HEK293 (cell line): ENCODE measurements around the gene PARD3B.

Experiments used
- CTCF ChIA-PET: fragments of 350-600 bp; formaldehyde crosslinking; extraction: SDS; loops from one replicate; lab custom pipeline; 2021; ENCODE audit warnings: antibody characterized with exemption; lab: Yijun Ruan, JAX
- POLR2A ChIA-PET: fragments of 300-600 bp; formaldehyde crosslinking; extraction: SDS; loops from one replicate; lab custom pipeline; 2020; ENCODE audit warnings: antibody characterized with exemption, inconsistent platforms; lab: Yijun Ruan, JAX
- H3K27ac ChIP-seq: fragments of 200-500 bp; sonication (Bioruptor generic); 2 replicates; pipeline ENCODE4 v1.5.1; 2014; ENCODE audit warnings: low read depth, low read length, control low read depth, inconsistent platforms; ENCODE audit errors: extremely low read depth
- H3K36me3 ChIP-seq, 2 experiments: fragments of 200-500 bp in 1 of 2; sonication (Bioruptor generic) in 1 of 2; 1 replicate in 1 of 2; 2 replicates in 1 of 2; pipeline ENCODE4 v1.5.1; 2014 to 2017; ENCODE audit warnings: inconsistent platforms in 2 of 2, low read length in 2 of 2; ENCODE audit not compliant: control insufficient read depth in 2 of 2, insufficient read depth in 1 of 2
- H3K4me1 ChIP-seq: fragments of 200-500 bp; sonication (Bioruptor generic); 2 replicates; pipeline ENCODE4 v1.5.1; 2014; ENCODE audit warnings: mild to moderate bottlenecking, low read length, inconsistent platforms; ENCODE audit not compliant: control insufficient read depth, insufficient read depth
- H3K4me3 ChIP-seq: 2 replicates; pipeline ENCODE4 v1.5.1; 2011; ENCODE audit warnings: low read depth, mild to moderate bottlenecking, control low read depth, low read length, moderate library complexity
- H3K9me3 ChIP-seq: fragments of 200-500 bp; sonication (Bioruptor generic); 2 replicates; pipeline ENCODE4 v1.5.1; 2014; ENCODE audit warnings: low read depth, low read length, inconsistent platforms; ENCODE audit not compliant: control insufficient read depth, insufficient read depth
- GLI2 ChIP-seq: fragments of 450-650 bp; formaldehyde crosslinking; IDR thresholded peaks from 2 replicates; pipeline ENCODE4; 2017; ENCODE audit warnings: missing biosample characterization, missing genetic modification characterization, low read depth, borderline replicate concordance
- GLI4 ChIP-seq: fragments of 450-650 bp; formaldehyde crosslinking; IDR thresholded peaks from 2 replicates; pipeline ENCODE4 v1.5.1; 2016; ENCODE audit warnings: missing biosample characterization, missing genetic modification characterization
- RBAK ChIP-seq: fragments of 450-650 bp; formaldehyde crosslinking; IDR thresholded peaks from 2 replicates; pipeline ENCODE4 v1.5.1; 2016; ENCODE audit warnings: missing biosample characterization, missing genetic modification characterization
- SCRT1 ChIP-seq: fragments of 450-650 bp; formaldehyde crosslinking; IDR thresholded peaks from 2 replicates; pipeline ENCODE4 v1.5.1; 2016; ENCODE audit warnings: missing biosample characterization, missing genetic modification characterization, borderline replicate concordance
- SP3 ChIP-seq: fragments of 450-650 bp; formaldehyde crosslinking; IDR thresholded peaks from 2 replicates; pipeline ENCODE4 v1.5.1; 2016; ENCODE audit warnings: missing biosample characterization, missing genetic modification characterization
- TRIM28 ChIP-seq: IDR thresholded peaks from 2 replicates; pipeline ENCODE4 v1.6.1; 2011; ENCODE audit warnings: low read length, control low read depth, borderline replicate concordance
- WT1 ChIP-seq: fragments of 450-650 bp; formaldehyde crosslinking; IDR thresholded peaks from 2 replicates; pipeline ENCODE4 v1.5.1; 2016; ENCODE audit warnings: missing biosample characterization, missing genetic modification characterization
- ZBTB48 ChIP-seq: fragments of 450-650 bp; formaldehyde crosslinking; IDR thresholded peaks from 2 replicates; pipeline ENCODE4 v1.5.1; 2016; ENCODE audit warnings: missing biosample characterization, missing genetic modification characterization
- ZIC2 ChIP-seq: fragments of 450-650 bp; formaldehyde crosslinking; IDR thresholded peaks from 2 replicates; pipeline ENCODE4 v1.5.1; 2016; ENCODE audit warnings: missing biosample characterization, missing genetic modification characterization
- ZNF211 ChIP-seq: fragments of 450-650 bp; formaldehyde crosslinking; IDR thresholded peaks from 2 replicates; pipeline ENCODE4 v1.5.1; 2016; ENCODE audit warnings: low read depth, missing biosample characterization, missing genetic modification characterization
- ZNF302 ChIP-seq: fragments of 450-650 bp; formaldehyde crosslinking; IDR thresholded peaks from 2 replicates; pipeline ENCODE4 v1.5.1; 2016; ENCODE audit warnings: missing biosample characterization, missing genetic modification characterization, low read depth
- ZNF311 ChIP-seq: fragments of 450-650 bp; formaldehyde crosslinking; IDR thresholded peaks from 2 replicates; pipeline ENCODE4 v1.5.1; 2017; ENCODE audit warnings: missing biosample characterization, missing genetic modification characterization, borderline replicate concordance
- ZNF324 ChIP-seq: fragments of 450-650 bp; formaldehyde crosslinking; IDR thresholded peaks from 2 replicates; pipeline ENCODE4 v1.5.1; 2016; ENCODE audit warnings: missing biosample characterization, missing genetic modification characterization
- ZNF37A ChIP-seq: fragments of 450-650 bp; IDR thresholded peaks from 2 replicates; pipeline ENCODE4 v1.5.1; 2018; ENCODE audit warnings: missing biosample characterization, missing genetic modification characterization
- ZNF391 ChIP-seq: fragments of 450-650 bp; formaldehyde crosslinking; IDR thresholded peaks from 2 replicates; pipeline ENCODE4 v1.5.1; 2016; ENCODE audit warnings: low read depth, missing biosample characterization, missing genetic modification characterization, borderline replicate concordance
- ZNF404 ChIP-seq: fragments of 450-650 bp; formaldehyde crosslinking; IDR thresholded peaks from 2 replicates; pipeline ENCODE4 v1.5.1; 2017; ENCODE audit warnings: missing biosample characterization, missing genetic modification characterization
- ZNF48 ChIP-seq: fragments of 450-650 bp; formaldehyde crosslinking; IDR thresholded peaks from 2 replicates; pipeline ENCODE4 v1.5.1; 2016; ENCODE audit warnings: missing biosample characterization, missing genetic modification characterization
- ZNF585B ChIP-seq: fragments of 450-650 bp; formaldehyde crosslinking; IDR thresholded peaks from 2 replicates; pipeline ENCODE4 v1.5.1; 2016; ENCODE audit warnings: missing biosample characterization, missing genetic modification characterization
- ZNF677 ChIP-seq: fragments of 450-650 bp; IDR thresholded peaks from 2 replicates; pipeline ENCODE4 v1.5.0; 2018; ENCODE audit warnings: missing biosample characterization, mild to moderate bottlenecking, missing genetic modification characterization, moderate library complexity
- ZNF791 ChIP-seq: fragments of 450-650 bp; formaldehyde crosslinking; IDR thresholded peaks from 2 replicates; pipeline ENCODE4 v1.5.1; 2016; ENCODE audit warnings: missing biosample characterization, missing genetic modification characterization
- ZSCAN30 ChIP-seq: fragments of 450-650 bp; IDR thresholded peaks from 2 replicates; pipeline ENCODE4 v1.5.1; 2018; ENCODE audit warnings: missing biosample characterization, mild to moderate bottlenecking, missing genetic modification characterization, moderate library complexity
- TF ChIP-seq, protein P1 (sequence below): fragments of 450-650 bp; formaldehyde crosslinking; IDR thresholded peaks from 2 replicates; pipeline ENCODE4 v1.5.1; 2016; ENCODE audit warnings: missing biosample characterization, missing genetic modification characterization, borderline replicate concordance
- TF ChIP-seq, protein P2 (sequence below): fragments of 450-650 bp; formaldehyde crosslinking; IDR thresholded peaks from 2 replicates; pipeline ENCODE4 v1.5.1; 2016; ENCODE audit warnings: missing biosample characterization, missing genetic modification characterization
- TF ChIP-seq, protein P3 (sequence below): fragments of 450-650 bp; formaldehyde crosslinking; IDR thresholded peaks from 2 replicates; pipeline ENCODE4 v1.5.1; 2017; ENCODE audit warnings: missing biosample characterization, missing genetic modification characterization

Gene PARD3B

DNA sequence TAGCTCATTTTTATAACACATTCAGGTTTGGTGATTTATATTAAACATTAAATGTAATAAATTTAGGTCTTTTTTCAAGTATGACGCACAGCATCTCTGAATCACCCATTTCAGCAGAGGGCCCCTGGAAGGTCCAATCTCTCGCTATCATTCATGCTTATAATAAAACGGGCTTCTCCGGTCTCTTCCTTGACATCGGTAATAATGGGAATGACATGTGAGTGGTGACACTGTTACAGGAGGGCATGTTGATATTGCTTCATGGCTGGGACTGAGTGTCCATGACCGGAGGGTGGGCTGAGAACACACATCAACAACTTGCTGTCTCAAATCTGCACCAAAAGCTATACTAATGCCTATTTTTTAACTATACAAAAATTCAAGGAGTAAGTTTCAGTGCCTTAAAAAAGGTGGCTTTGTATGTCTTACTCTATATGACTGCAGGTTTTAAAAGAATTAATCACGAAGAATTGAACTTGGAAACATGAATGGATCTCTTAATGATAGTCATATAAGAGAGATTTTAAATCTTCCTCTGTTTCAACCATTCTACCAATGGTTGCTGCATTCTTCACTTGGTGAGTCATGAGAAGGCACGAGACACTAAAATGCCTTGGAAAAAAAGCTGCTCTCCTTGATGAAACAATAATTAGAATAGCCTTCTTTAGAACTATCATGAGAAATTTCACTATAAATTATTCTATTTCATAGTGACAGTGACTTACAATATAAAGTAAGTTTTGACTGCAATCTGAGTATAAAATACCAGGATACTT is 1035.1 kb downstream of the PARD3B start:
- ChIA-PET POLR2A (no interaction called here), CTCF (no interaction called here)
- Histone ChIP-seq H3K4me1 (no peaks in the 10 kb centered on the region), H3K9me3 (no peaks in the 10 kb centered on the region; the same call in 1 of the 2 replicates), H3K4me3 (no peak overlapping the region), H3K27ac (no peak overlapping the region), H3K36me3 (no peaks in the 10 kb centered on the region)
- TF ChIP-seq ZNF302 (tag by site-specific recombination), result no peak
- TF ChIP-seq TRIM28, result no peak
- TF ChIP-seq, protein P1, sequence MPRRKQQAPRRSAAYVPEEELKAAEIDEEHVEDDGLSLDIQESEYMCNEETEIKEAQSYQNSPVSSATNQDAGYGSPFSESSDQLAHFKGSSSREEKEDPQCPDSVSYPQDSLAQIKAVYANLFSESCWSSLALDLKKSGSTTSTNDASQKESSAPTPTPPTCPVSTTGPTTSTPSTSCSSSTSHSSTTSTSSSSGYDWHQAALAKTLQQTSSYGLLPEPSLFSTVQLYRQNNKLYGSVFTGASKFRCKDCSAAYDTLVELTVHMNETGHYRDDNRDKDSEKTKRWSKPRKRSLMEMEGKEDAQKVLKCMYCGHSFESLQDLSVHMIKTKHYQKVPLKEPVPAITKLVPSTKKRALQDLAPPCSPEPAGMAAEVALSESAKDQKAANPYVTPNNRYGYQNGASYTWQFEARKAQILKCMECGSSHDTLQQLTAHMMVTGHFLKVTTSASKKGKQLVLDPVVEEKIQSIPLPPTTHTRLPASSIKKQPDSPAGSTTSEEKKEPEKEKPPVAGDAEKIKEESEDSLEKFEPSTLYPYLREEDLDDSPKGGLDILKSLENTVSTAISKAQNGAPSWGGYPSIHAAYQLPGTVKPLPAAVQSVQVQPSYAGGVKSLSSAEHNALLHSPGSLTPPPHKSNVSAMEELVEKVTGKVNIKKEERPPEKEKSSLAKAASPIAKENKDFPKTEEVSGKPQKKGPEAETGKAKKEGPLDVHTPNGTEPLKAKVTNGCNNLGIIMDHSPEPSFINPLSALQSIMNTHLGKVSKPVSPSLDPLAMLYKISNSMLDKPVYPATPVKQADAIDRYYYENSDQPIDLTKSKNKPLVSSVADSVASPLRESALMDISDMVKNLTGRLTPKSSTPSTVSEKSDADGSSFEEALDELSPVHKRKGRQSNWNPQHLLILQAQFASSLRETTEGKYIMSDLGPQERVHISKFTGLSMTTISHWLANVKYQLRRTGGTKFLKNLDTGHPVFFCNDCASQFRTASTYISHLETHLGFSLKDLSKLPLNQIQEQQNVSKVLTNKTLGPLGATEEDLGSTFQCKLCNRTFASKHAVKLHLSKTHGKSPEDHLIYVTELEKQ, result no peak
- TF ChIP-seq SP3, result no peak
- TF ChIP-seq SCRT1 (tag by site-specific recombination), result no peak
- no peak for TF ChIP-seq GLI2 (tag by site-specific recombination)
- TF ChIP-seq ZNF37A, result no peak
- TF ChIP-seq ZSCAN30 (tag by site-specific recombination), result no peak
- TF ChIP-seq, protein P2, sequence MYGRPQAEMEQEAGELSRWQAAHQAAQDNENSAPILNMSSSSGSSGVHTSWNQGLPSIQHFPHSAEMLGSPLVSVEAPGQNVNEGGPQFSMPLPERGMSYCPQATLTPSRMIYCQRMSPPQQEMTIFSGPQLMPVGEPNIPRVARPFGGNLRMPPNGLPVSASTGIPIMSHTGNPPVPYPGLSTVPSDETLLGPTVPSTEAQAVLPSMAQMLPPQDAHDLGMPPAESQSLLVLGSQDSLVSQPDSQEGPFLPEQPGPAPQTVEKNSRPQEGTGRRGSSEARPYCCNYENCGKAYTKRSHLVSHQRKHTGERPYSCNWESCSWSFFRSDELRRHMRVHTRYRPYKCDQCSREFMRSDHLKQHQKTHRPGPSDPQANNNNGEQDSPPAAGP (tag by site-specific recombination), result no peak
- TF ChIP-seq ZNF211 (tag by site-specific recombination), result no peak
- TF ChIP-seq ZNF48 (tag by site-specific recombination), result no peak

DNA sequence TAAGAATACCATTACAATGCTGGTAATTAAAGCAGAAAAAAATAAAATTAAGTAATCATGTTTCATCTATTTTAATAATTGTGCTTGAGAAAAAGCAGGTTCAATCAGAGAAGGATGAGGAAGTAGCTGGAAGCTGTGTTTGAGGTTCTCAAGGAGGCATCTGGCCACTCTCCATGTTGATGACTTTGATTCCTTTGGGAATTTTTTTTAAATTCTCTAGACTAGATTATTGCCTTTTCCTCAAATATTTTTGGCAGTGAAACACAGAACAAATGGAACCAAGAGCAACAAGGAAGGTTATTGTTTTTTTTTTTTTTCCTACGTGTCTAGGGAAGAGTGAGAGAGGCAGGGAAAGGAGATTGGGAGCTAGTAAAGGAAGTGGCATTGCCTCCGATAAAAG is 1037.1 kb downstream of the PARD3B start:
- H3K9me3 ChIP-seq, result no peaks in the 10 kb centered on the region
- H3K4me1 ChIP-seq, result no peaks in the 10 kb centered on the region
- H3K36me3 ChIP-seq, result no peaks in the 10 kb centered on the region
- no peak overlapping the region for H3K27ac ChIP-seq
- TF ChIP-seq RBAK (tag by site-specific recombination), result no peak
- TF ChIP-seq WT1 (tag by site-specific recombination), result no peak
- ChIA-PET POLR2A (no interaction called here), CTCF (no interaction called here)
- H3K4me3 ChIP-seq, result no peak overlapping the region

DNA sequence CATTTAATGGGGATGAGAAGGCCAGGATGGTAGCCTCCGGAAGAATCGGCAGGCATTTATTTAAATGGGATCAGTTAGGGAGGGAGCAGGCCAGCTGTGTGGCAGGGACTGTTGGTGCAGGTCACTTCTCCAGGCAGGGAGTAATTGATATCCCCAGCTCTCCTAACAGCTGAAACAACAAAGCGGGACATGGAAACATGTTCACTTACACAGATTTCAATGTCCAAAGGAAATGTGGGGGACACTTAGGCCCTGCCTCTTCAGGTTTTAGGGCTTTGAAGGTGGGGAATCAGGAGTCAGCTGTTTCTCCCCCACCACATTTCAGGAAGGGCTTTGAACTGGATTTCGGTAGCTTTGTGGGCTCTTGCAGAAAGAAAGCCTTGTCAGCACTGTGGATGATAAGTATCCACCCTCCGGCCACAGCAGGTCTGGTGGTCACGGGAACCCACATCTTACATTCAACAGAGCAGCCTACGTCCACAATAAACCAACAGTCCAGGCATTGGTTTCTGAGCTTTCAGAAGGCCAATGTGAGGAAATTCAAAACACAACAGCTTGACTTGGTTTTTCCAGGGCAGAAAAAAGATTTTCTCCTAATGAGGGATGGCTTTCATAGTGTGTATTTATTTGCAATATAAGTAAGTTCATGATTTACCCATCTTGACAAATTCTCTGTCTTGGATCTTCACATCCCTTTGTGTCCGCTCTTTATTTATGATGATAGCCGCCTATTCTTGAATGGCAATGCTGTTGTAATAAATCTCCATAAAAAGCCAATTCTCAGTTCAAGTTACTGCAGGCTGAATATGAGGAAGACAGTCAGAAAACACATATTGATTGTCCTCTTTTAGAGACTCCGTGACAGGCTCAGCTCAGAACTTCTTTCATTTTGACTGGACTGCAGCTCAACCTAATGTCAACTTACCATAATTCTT is 1040.4 kb downstream of the PARD3B start:
- Histone ChIP-seq H3K27ac (no peak overlapping the region), H3K36me3 (no peaks in the 10 kb centered on the region), H3K9me3 (no peaks in the 10 kb centered on the region), H3K4me1 (no peaks in the 10 kb centered on the region), H3K4me3 (no peak overlapping the region)
- CTCF ChIA-PET, result interaction anchor here (0.6 kb wide), 1 partner anchor 9 kb away, joined by 3 read pairs; no protein-coding TSS in a partner anchor
- POLR2A ChIA-PET, result no interaction called here
- TF ChIP-seq, protein P3, sequence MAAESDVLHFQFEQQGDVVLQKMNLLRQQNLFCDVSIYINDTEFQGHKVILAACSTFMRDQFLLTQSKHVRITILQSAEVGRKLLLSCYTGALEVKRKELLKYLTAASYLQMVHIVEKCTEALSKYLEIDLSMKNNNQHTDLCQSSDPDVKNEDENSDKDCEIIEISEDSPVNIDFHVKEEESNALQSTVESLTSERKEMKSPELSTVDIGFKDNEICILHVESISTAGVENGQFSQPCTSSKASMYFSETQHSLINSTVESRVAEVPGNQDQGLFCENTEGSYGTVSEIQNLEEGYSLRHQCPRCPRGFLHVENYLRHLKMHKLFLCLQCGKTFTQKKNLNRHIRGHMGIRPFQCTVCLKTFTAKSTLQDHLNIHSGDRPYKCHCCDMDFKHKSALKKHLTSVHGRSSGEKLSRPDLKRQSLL, result no peak
- TF ChIP-seq ZNF311 (tag by site-specific recombination), result no peak
- TF ChIP-seq ZNF585B, result no peak
- no peak for TF ChIP-seq GLI4
- no peak for TF ChIP-seq ZNF677 (tag by site-specific recombination)
- no peak for TF ChIP-seq ZNF324
- TF ChIP-seq ZNF391, result no peak
- TF ChIP-seq ZNF791 (tag by site-specific recombination), result no peak
- TF ChIP-seq, protein P2 (tag by site-specific recombination), result no peak
- TF ChIP-seq ZBTB48 (tag by site-specific recombination), result no peak
- no peak for TF ChIP-seq ZNF404 (tag by site-specific recombination)
- no peak for TF ChIP-seq ZIC2 (tag by site-specific recombination)
